SU-DHL-6 (cell line): Measurements from ENCODE around the gene IRAK2.

Experiments
- H2AFZ ChIP-seq: fragments of 200-600 bp; sonication (generic); 2 replicates; pipeline ENCODE4 v1.6.1; 2014; ENCODE audit warnings: low read depth, mild to moderate bottlenecking, moderate library complexity, mixed read lengths, antibody characterized with exemption, low read length; ENCODE audit not compliant: severe bottlenecking
- H3F3A ChIP-seq: fragments of 200-600 bp; shearing (Covaris generic); 2 replicates; pipeline ENCODE4 v1.6.0; 2016; ENCODE audit warnings: antibody characterized with exemption, mild to moderate bottlenecking; ENCODE audit not compliant: insufficient read depth
- H3K27ac ChIP-seq: fragments of 200-600 bp; sonication (generic); 2 replicates; pipeline ENCODE4 v1.5.1; 2016; ENCODE audit warnings: low read depth, mild to moderate bottlenecking, low read length, moderate library complexity, mixed read lengths
- H3K27me3 ChIP-seq: fragments of 200-600 bp; sonication (generic), shearing (Covaris generic); 2 replicates; pipeline ENCODE4 v1.6.0; 2014; ENCODE audit warnings: mild to moderate bottlenecking, low read length
- H3K36me3 ChIP-seq: fragments of 200-600 bp; sonication (generic); 2 replicates; pipeline ENCODE4 v1.6.1; 2014; ENCODE audit warnings: mild to moderate bottlenecking, low read length, mixed read lengths
- H3K4me2 ChIP-seq: fragments of 300-600, 200-600 bp; shearing (Covaris generic), sonication (generic); 2 replicates; pipeline ENCODE4 v1.6.0; 2014; ENCODE audit warnings: low read length, low read depth, mild to moderate bottlenecking; ENCODE audit not compliant: poor library complexity, severe bottlenecking
- H3K4me3 ChIP-seq: fragments of 200-600 bp; sonication (generic); 2 replicates; pipeline ENCODE4 v1.5.1; 2014; ENCODE audit warnings: antibody characterized with exemption, low read length, mild to moderate bottlenecking, mixed read lengths; ENCODE audit not compliant: insufficient read depth, poor library complexity, severe bottlenecking
- H3K79me2 ChIP-seq: fragments of 200-600 bp; sonication (generic); 2 replicates; pipeline ENCODE4 v1.6.1; 2014; ENCODE audit warnings: mild to moderate bottlenecking, low read length, moderate library complexity; ENCODE audit not compliant: insufficient read depth
- H3K9ac ChIP-seq: fragments of 200-600 bp; sonication (generic); 2 replicates; pipeline ENCODE4 v1.7.0; 2014; ENCODE audit warnings: mild to moderate bottlenecking, low read length
- H3K9me2 ChIP-seq: fragments of 200-600 bp; sonication (generic); replicated peaks from 2 replicates; pipeline ENCODE4 v1.6.1; 2014; ENCODE audit warnings: low read length; ENCODE audit not compliant: insufficient read depth
- H3K9me3 ChIP-seq: fragments of 200-600 bp; sonication (generic); 2 replicates; pipeline ENCODE4 v1.6.1; 2014; ENCODE audit warnings: low read length, mixed read lengths; ENCODE audit not compliant: insufficient read depth
- H4K20me1 ChIP-seq: fragments of 200-600 bp; sonication (generic); 2 replicates; pipeline ENCODE4 v1.6.1; 2014; ENCODE audit warnings: low read depth, mild to moderate bottlenecking, antibody characterized with exemption, low read length, moderate library complexity, mixed read lengths
- EZH2phosphoT487 ChIP-seq: fragments of 200-600 bp; sonication (generic), shearing (Covaris generic); conservative IDR thresholded peaks from 2 replicates; pipeline ENCODE4 v1.6.1; 2018; ENCODE audit warnings: mild to moderate bottlenecking, antibody characterized with exemption, low read length, moderate library complexity, mixed read lengths
- TF ChIP-seq, protein P1 (sequence below): fragments of 200-600 bp; sonication (generic); IDR thresholded peaks from one replicate; pipeline ENCODE4 v1.5.1; 2017; ENCODE audit warnings: antibody characterized with exemption, mild to moderate bottlenecking, low read length, moderate library complexity; ENCODE audit not compliant: insufficient read depth, poor library complexity, severe bottlenecking

Gene IRAK2

DNA sequence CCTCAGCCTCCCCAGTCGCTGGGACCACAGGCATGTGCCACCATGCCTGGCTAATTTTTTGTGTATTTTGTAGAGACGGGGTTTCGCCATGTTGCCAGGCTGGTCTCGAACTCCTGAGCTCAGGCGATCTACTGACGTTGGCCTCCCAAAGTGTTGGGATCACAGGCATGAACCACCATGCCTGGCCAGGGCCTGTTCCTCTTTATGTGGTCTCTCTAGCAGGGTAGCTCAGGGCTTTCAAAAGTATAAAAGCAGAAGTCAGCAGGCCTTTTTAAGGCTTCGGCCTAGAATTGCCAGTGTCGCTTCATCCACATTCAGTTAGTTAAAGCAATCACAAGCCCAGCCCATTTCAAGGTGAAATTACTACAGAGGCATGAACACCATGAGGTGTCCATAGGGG, 15.5 kb upstream of the IRAK2 start:
- no peak overlapping the region for H3K4me2 ChIP-seq
- H3K9me3 ChIP-seq, result no peaks in the 10 kb centered on the region
- H2AFZ ChIP-seq, result no peak overlapping the region
- no peaks in the 10 kb centered on the region for H4K20me1 ChIP-seq
- peaks cover 3% of the 10 kb centered on the region; the same call in 1 of the 2 replicates for H3F3A ChIP-seq
- no peak for TF ChIP-seq EZH2phosphoT487
- TF ChIP-seq, protein P1, sequence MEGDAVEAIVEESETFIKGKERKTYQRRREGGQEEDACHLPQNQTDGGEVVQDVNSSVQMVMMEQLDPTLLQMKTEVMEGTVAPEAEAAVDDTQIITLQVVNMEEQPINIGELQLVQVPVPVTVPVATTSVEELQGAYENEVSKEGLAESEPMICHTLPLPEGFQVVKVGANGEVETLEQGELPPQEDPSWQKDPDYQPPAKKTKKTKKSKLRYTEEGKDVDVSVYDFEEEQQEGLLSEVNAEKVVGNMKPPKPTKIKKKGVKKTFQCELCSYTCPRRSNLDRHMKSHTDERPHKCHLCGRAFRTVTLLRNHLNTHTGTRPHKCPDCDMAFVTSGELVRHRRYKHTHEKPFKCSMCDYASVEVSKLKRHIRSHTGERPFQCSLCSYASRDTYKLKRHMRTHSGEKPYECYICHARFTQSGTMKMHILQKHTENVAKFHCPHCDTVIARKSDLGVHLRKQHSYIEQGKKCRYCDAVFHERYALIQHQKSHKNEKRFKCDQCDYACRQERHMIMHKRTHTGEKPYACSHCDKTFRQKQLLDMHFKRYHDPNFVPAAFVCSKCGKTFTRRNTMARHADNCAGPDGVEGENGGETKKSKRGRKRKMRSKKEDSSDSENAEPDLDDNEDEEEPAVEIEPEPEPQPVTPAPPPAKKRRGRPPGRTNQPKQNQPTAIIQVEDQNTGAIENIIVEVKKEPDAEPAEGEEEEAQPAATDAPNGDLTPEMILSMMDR, result no peak
- H3K9me2 ChIP-seq, result no peaks in the 10 kb centered on the region
- H3K79me2 ChIP-seq, result peaks cover 42% of the 10 kb centered on the region
- no peaks in the 10 kb centered on the region for H3K27me3 ChIP-seq
- H3K27ac ChIP-seq, result no peak overlapping the region
- H3K9ac ChIP-seq, result no peak overlapping the region
- peaks cover 25% of the 10 kb centered on the region; the same call in 1 of the 2 replicates for H3K36me3 ChIP-seq
- H3K4me3 ChIP-seq, result no peak overlapping the region

DNA sequence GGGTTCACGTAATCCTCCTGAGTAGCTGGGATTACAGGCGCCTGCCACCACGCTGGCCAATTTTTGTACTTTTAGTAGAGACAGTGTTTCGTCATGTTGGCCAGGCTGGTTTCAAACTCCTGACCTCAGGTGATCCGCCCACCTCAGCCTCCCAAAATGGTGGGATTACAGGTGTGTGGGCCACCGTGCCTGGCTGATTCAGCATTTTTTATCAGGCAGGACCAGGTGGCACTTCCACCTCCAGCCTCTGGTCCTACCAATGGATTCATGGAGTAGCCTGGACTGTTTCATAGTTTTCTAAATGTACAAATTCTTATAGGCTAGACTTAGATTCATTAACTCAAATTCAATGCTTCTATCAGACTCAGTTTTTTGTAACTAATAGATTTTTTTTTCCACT, 13.7 kb upstream of the IRAK2 start:
- H3K79me2 ChIP-seq, result peaks cover 24% of the 10 kb centered on the region
- H3K9me2 ChIP-seq, result no peaks in the 10 kb centered on the region
- H3K36me3 ChIP-seq, result peaks cover 25% of the 10 kb centered on the region; the same call in 1 of the 2 replicates
- H3F3A ChIP-seq, result peaks cover 3% of the 10 kb centered on the region; the same call in 1 of the 2 replicates
- no peak overlapping the region for H2AFZ ChIP-seq
- H4K20me1 ChIP-seq, result no peaks in the 10 kb centered on the region
- no peak for TF ChIP-seq EZH2phosphoT487
- TF ChIP-seq, protein P1, result no peak
- H3K9me3 ChIP-seq, result no peaks in the 10 kb centered on the region
- H3K9ac ChIP-seq, result no peak overlapping the region
- H3K27ac ChIP-seq, result no peak overlapping the region
- no peaks in the 10 kb centered on the region for H3K27me3 ChIP-seq
- no peak overlapping the region for H3K4me3 ChIP-seq
- no peak overlapping the region for H3K4me2 ChIP-seq

GRCh38 chr3:10154335-10155122, 10.2 kb upstream of the IRAK2 start:
- Histone ChIP-seq H2AFZ (no peak overlapping the region), H3K79me2 (no peaks in the 10 kb centered on the region), H3K4me2 (no peak overlapping the region)

More at GRCh38 chr3:10154335-10155122, 10.2 kb upstream of the IRAK2 start:
- no peaks in the 10 kb centered on the region for H3K9me3 ChIP-seq
- no peak overlapping the region for H3K4me3 ChIP-seq
- no peaks in the 10 kb centered on the region for H4K20me1 ChIP-seq
- H3F3A ChIP-seq, result peaks cover 3% of the 10 kb centered on the region; the same call in 1 of the 2 replicates
- no peaks in the 10 kb centered on the region for H3K27me3 ChIP-seq
- no peak overlapping the region for H3K27ac ChIP-seq
- no peak for TF ChIP-seq EZH2phosphoT487
- TF ChIP-seq, protein P1, result no peak
- no peaks in the 10 kb centered on the region for H3K9me2 ChIP-seq
- H3K9ac ChIP-seq, result no peak overlapping the region
- peaks cover 24% of the 10 kb centered on the region; the same call in 1 of the 2 replicates for H3K36me3 ChIP-seq
